H1 (cell line): ENCODE measurements around the gene TYRP1. TPM values are rescaled to one million over a fixed set of nuclear protein-coding genes. Genes with fewer than 3 reads are reported as not detected.

Experiments used
- polyA plus RNA-seq, 7 experiments: library from polyadenylated mRNA; depleted of rRNA in 3 of 7; stranded (reverse) in 5 of 7; unstranded in 2 of 7; fragments of >200 nt in 5 of 7; fragments of 200-250 nt in 2 of 7; gene quantifications; 1 replicate in 5 of 7; 2 replicates in 1 of 7; 4 replicates in 1 of 7; pipeline versions ENCODE4 v1.2.1 to v1.2.3, GENCODE V29; 2011 to 2013; ENCODE audit warnings: missing spikeins in 2 of 7, mixed read lengths in 2 of 7
- total RNA-seq: library from RNA; stranded (reverse); fragmentation: NEBNext Ultra II Directional; extraction: Animal tissue kit (Norgen Biotek cat#: 25700); gene quantifications from 2 replicates; pipeline ENCODE4 v1.2.1, GENCODE V29; 2021

TYRP1 gene
- total and polyA plus RNA-seq, 2 of the 8 experiments (the other 6 are each of a cell fraction or from before 2014, with no cell fraction given) = 0.15 TPM; not detected in 1

Other genes with a start within 250 kb of the TYRP1 start
- gene LURAP1L, start 81.6 kb downstream of the TYRP1 start, total RNA-seq = 1.2 and 1.6 TPM in 2 replicates
- 0.25 and 0.63 TPM in 2 replicates for gene LURAP1L, start 81.6 kb downstream of the TYRP1 start, polyA plus RNA-seq (2011; rRNA removed)